DOHH2 (cell line): ENCODE measurements around the gene BTG4.

Source experiments
- CTCF ChIP-seq: fragments of 200-600 bp; sonication (generic); IDR thresholded peaks from one replicate; pipeline ENCODE4 v1.5.1; 2014; ENCODE audit warnings: antibody characterized with exemption, mild to moderate bottlenecking, low read depth, low read length; ENCODE audit not compliant: poor library complexity, severe bottlenecking
- EZH2phosphoT487 ChIP-seq: fragments of 200-600 bp; sonication (generic); IDR thresholded peaks from 2 replicates; pipeline ENCODE4 v1.6.1; 2017; ENCODE audit warnings: borderline replicate concordance, mild to moderate bottlenecking, antibody characterized with exemption, low read length, moderate library complexity, mixed read lengths

- TF ChIP-seq CTCF (no peak), EZH2phosphoT487 (no peak)
Observed at GRCh38 chr11:111447112-111447471, 65.1 kb downstream of the BTG4 start.
